Measurements from ENCODE around the gene PARD3B. TPM values are rescaled to one million over a fixed set of nuclear protein-coding genes. Genes with fewer than 3 reads are reported as not detected.

PARD3B gene
- total and polyA plus RNA-seq, 2 experiments from 2014 or later = 3.5 to 4.4 TPM

- Histone ChIP-seq H4K20me1 (replicated peaks; ENCODE audit: insufficient read depth) (no peaks in the 10 kb centered on the region), H3K4me1 (ENCODE audit: insufficient read depth) (no peaks in the 10 kb centered on the region), H2AFZ (no peak overlapping the region), H3K36me3 (ENCODE audit: insufficient read depth) (no peaks in the 10 kb centered on the region), H3K4me2 (no peak overlapping the region), H3K27ac (ENCODE audit: low read depth) (no peak overlapping the region), H3K4me3 (no peak overlapping the region), H3K9me2 (ENCODE audit: insufficient read depth) (no peaks in the 10 kb centered on the region), H3K79me2 (replicated peaks; ENCODE audit: insufficient read depth) (no peaks in the 10 kb centered on the region), H3F3A (replicated peaks; ENCODE audit: low read depth) (no peaks in the 10 kb centered on the region), H3K27me3 (ENCODE audit: insufficient read depth) (no peaks in the 10 kb centered on the region)
- ATAC-seq = no peak
- Mint-ChIP-seq H3K4me3 (no peak overlapping the region), H3K27ac (no peak overlapping the region), H3K36me3 (ENCODE audit: low read depth) (no peaks in the 10 kb centered on the region), H3K4me1 (peaks cover 6% of the 10 kb centered on the region), H3K27me3 (ENCODE audit: insufficient read depth, low read depth, poor library complexity) (peaks cover 2% of the 10 kb centered on the region), H3K9me3 (no peaks in the 10 kb centered on the region)
- TF ChIP-seq JUNB (IDR thresholded peaks at IDR 0.05; ENCODE audit: unreplicated experiment) (no peak), REST (IDR thresholded peaks at IDR 0.05; ENCODE audit: unreplicated experiment) (no peak), NANOG (IDR thresholded peaks at IDR 0.05; ENCODE audit: borderline replicate concordance) (no peak), ZNF331 (CRISPR knock-in tag; IDR thresholded peaks at IDR 0.05; ENCODE audit: low read depth) (no peak), POLR2AphosphoS5 (IDR thresholded peaks at IDR 0.05; ENCODE audit: low read depth) (no peak), STAT1 (IDR thresholded peaks at IDR 0.05; ENCODE audit: unreplicated experiment) (no peak), ZNF114 (CRISPR knock-in tag; IDR thresholded peaks at IDR 0.05) (no peak), EZH2 (IDR thresholded peaks at IDR 0.05; ENCODE audit: low read depth, unreplicated experiment) (no peak), CREB1 (CRISPR knock-in tag; IDR thresholded peaks at IDR 0.05; ENCODE audit: low read depth) (no peak), ETS1 (IDR thresholded peaks at IDR 0.05) (no peak), CTCF (conservative IDR thresholded peaks at IDR 0.05; ENCODE audit: low read depth in 2 of 2) (no peak), EZH2phosphoT487 (IDR thresholded peaks at IDR 0.05; ENCODE audit: unreplicated experiment) (no peak), ZNF462 (CRISPR knock-in tag; IDR thresholded peaks at IDR 0.05) (no peak)
- DNase-seq (ENCODE audit: low spot score) = no peak
Measured at GRCh38 chr2:205010196-205010595, 464.9 kb downstream of the PARD3B start.
